ENCODE data around the gene EFNB2.

EFNB2 gene

DNA sequence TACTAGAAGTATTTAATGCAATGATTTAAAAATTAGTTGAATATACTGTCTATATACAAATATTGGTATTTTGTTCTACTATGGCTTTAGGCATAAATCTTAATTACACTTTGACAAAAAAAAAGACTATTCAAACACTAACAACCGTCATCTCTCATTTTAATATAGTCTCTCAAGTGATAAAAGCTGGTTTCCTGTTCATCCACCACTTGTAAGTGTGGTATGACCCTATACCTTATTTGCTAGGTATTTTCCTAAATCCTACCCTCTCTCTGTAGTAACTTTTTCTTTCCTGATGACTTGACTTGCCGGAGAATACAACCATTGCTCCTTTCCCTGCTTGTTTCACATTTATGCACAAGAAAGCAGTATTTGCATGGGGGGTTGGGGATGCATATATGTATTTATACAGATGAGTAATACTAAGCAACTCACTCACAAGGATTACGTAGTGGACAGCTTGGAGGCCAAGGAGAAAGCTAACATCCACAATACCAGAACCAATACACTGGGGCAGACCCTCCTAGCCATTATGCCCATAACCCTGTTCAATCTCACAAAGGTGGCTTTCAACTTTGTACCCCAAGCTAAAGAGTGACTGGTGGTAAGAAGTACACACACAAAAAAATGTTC lies 12.7 kb upstream of the EFNB2 start:
- H4K20me1 ChIP-seq (ENCODE audit: insufficient read depth, low read length), result peaks cover 45% of the 10 kb centered on the region
- H3K9me3 ChIP-seq (replicated peaks; ENCODE audit: insufficient read depth, low read length), result no peaks in the 10 kb centered on the region
- no peak for DNase-seq
- H3K27ac ChIP-seq (ENCODE audit: low read length), result no peak overlapping the region
- H3K4me1 ChIP-seq (ENCODE audit: low read length), result no peaks in the 10 kb centered on the region
- H2AFZ ChIP-seq (ENCODE audit: low read length), result no peak overlapping the region
- no peaks in the 10 kb centered on the region for H3F3A ChIP-seq (ENCODE audit: insufficient read depth, low read length)
- no peaks in the 10 kb centered on the region for H3K9me2 ChIP-seq (replicated peaks; ENCODE audit: insufficient read depth, low read length)
- H3K27me3 ChIP-seq (replicated peaks; ENCODE audit: insufficient read depth, low read length), result no peaks in the 10 kb centered on the region
- no peak overlapping the region for H3K4me2 ChIP-seq (ENCODE audit: low read depth, low read length)
- no peak overlapping the region for H3K4me3 ChIP-seq (ENCODE audit: low read length)
- peaks cover 6% of the 10 kb centered on the region; the same call in 1 of the 2 replicates for H3K36me3 ChIP-seq (replicated peaks; ENCODE audit: insufficient read depth, low read length)
- no peak for TF ChIP-seq EZH2 (optimal IDR thresholded peaks at IDR 0.05; ENCODE audit: low read depth, low read length)
- no peak overlapping the region for H3K9ac ChIP-seq (ENCODE audit: low read length)
- peaks cover 87% of the 10 kb centered on the region for H3K79me2 ChIP-seq (ENCODE audit: low read length)

GRCh38 chr13:106541826-106542225 lies 6.4 kb upstream of the EFNB2 start:
- Histone ChIP-seq H3K4me3 (ENCODE audit: low read length) (no peak overlapping the region), H3K79me2 (ENCODE audit: low read length) (peaks cover 23% of the 10 kb centered on the region), H4K20me1 (ENCODE audit: insufficient read depth, low read length) (peaks cover 25% of the 10 kb centered on the region; the same call in 1 of the 2 replicates), H3K36me3 (replicated peaks; ENCODE audit: insufficient read depth, low read length) (no peaks in the 10 kb centered on the region; the same call in 1 of the 2 replicates), H3K4me2 (ENCODE audit: low read depth, low read length) (no peak overlapping the region), H3K9me3 (replicated peaks; ENCODE audit: insufficient read depth, low read length) (no peaks in the 10 kb centered on the region), H3K27ac (ENCODE audit: low read length) (no peak overlapping the region), H3K27me3 (replicated peaks; ENCODE audit: insufficient read depth, low read length) (no peaks in the 10 kb centered on the region), H3K9me2 (replicated peaks; ENCODE audit: insufficient read depth, low read length) (no peaks in the 10 kb centered on the region), H2AFZ (ENCODE audit: low read length) (no peak overlapping the region), H3F3A (ENCODE audit: insufficient read depth, low read length) (peaks cover 20% of the 10 kb centered on the region), H3K4me1 (ENCODE audit: low read length) (no peaks in the 10 kb centered on the region), H3K9ac (ENCODE audit: low read length) (no peak overlapping the region)
- DNase-seq, result no peak
- TF ChIP-seq EZH2phosphoT487 (IDR thresholded peaks at IDR 0.05; ENCODE audit: low read length) (no peak), EZH2 (optimal IDR thresholded peaks at IDR 0.05; ENCODE audit: low read depth, low read length) (no peak)
- TF ChIP-seq, protein P1, sequence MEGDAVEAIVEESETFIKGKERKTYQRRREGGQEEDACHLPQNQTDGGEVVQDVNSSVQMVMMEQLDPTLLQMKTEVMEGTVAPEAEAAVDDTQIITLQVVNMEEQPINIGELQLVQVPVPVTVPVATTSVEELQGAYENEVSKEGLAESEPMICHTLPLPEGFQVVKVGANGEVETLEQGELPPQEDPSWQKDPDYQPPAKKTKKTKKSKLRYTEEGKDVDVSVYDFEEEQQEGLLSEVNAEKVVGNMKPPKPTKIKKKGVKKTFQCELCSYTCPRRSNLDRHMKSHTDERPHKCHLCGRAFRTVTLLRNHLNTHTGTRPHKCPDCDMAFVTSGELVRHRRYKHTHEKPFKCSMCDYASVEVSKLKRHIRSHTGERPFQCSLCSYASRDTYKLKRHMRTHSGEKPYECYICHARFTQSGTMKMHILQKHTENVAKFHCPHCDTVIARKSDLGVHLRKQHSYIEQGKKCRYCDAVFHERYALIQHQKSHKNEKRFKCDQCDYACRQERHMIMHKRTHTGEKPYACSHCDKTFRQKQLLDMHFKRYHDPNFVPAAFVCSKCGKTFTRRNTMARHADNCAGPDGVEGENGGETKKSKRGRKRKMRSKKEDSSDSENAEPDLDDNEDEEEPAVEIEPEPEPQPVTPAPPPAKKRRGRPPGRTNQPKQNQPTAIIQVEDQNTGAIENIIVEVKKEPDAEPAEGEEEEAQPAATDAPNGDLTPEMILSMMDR (IDR thresholded peaks at IDR 0.05; ENCODE audit: low read length), result no peak

- Histone ChIP-seq H3K4me1 (ENCODE audit: low read length) (no peaks in the 10 kb centered on the region), H4K20me1 (ENCODE audit: insufficient read depth, low read length) (peaks cover 16% of the 10 kb centered on the region; the same call in 1 of the 2 replicates), H3K9me2 (replicated peaks; ENCODE audit: insufficient read depth, low read length) (no peaks in the 10 kb centered on the region), H3K36me3 (replicated peaks; ENCODE audit: insufficient read depth, low read length) (no peaks in the 10 kb centered on the region; the same call in 1 of the 2 replicates), H3K4me3 (ENCODE audit: low read length) (no peak overlapping the region), H3K27me3 (replicated peaks; ENCODE audit: insufficient read depth, low read length) (no peaks in the 10 kb centered on the region), H3K27ac (ENCODE audit: low read length) (no peak overlapping the region), H3F3A (ENCODE audit: insufficient read depth, low read length) (peaks cover 26% of the 10 kb centered on the region), H3K9me3 (replicated peaks; ENCODE audit: insufficient read depth, low read length) (no peaks in the 10 kb centered on the region), H3K4me2 (ENCODE audit: low read depth, low read length) (no peak overlapping the region), H3K79me2 (ENCODE audit: low read length) (peaks cover 11% of the 10 kb centered on the region), H2AFZ (ENCODE audit: low read length) (no peak overlapping the region), H3K9ac (ENCODE audit: low read length) (no peak overlapping the region)
- TF ChIP-seq EZH2 (optimal IDR thresholded peaks at IDR 0.05; ENCODE audit: low read depth, low read length) (no peak), EZH2phosphoT487 (IDR thresholded peaks at IDR 0.05; ENCODE audit: low read length) (no peak)
- TF ChIP-seq, protein P1 (IDR thresholded peaks at IDR 0.05; ENCODE audit: low read length), result no peak
- no peak for DNase-seq
These were observed 5.2 kb upstream of the EFNB2 start for GRCh38 chr13:106540613-106541012.

DNA sequence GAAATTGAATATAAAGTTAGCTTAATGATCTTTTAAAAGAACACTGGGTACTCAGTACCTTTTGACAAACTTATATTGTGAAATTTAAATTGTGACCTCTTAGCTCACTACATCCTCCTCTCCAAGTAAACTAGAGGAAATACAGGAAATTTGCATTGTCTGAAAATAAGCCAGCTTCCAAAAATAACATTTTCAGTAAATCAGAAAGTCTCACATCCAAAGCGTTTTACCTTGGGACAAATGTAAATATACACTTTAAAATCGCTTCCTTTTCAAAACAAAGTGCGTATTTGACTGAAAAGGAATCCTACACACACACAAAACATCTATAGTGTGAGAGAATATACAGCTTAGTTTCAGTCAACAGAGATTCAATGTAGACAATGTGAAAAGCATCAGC lies 2.1 kb upstream of the EFNB2 start:
- Histone ChIP-seq H3K79me2 (ENCODE audit: low read length) (no peaks in the 10 kb centered on the region), H3K27ac (ENCODE audit: low read length) (no peak overlapping the region), H3K4me1 (ENCODE audit: low read length) (peaks cover 9% of the 10 kb centered on the region; the same call in 1 of the 2 replicates), H3K9me3 (replicated peaks; ENCODE audit: insufficient read depth, low read length) (no peaks in the 10 kb centered on the region), H3K36me3 (replicated peaks; ENCODE audit: insufficient read depth, low read length) (no peaks in the 10 kb centered on the region; the same call in 1 of the 2 replicates), H4K20me1 (ENCODE audit: insufficient read depth, low read length) (peaks cover 3% of the 10 kb centered on the region; the same call in 1 of the 2 replicates), H3K27me3 (replicated peaks; ENCODE audit: insufficient read depth, low read length) (0 out of 2 replicates have a peak, but pooled peaks cover 5% of the 10 kb centered on the region), H3K9me2 (replicated peaks; ENCODE audit: insufficient read depth, low read length) (no peaks in the 10 kb centered on the region), H3K4me3 (ENCODE audit: low read length) (no peak overlapping the region), H3K9ac (ENCODE audit: low read length) (no peak overlapping the region), H3F3A (ENCODE audit: insufficient read depth, low read length) (peaks cover 32% of the 10 kb centered on the region), H2AFZ (ENCODE audit: low read length) (no peak overlapping the region), H3K4me2 (ENCODE audit: low read depth, low read length) (no peak overlapping the region)
- DNase-seq, result no peak
- TF ChIP-seq EZH2phosphoT487 (IDR thresholded peaks at IDR 0.05; ENCODE audit: low read length) (no peak), EZH2 (optimal IDR thresholded peaks at IDR 0.05; ENCODE audit: low read depth, low read length) (no peak)
- TF ChIP-seq, protein P1 (IDR thresholded peaks at IDR 0.05; ENCODE audit: low read length), result no peak

Data from MM.1S (cell line).